Common myeloid progenitor, CD34-positive (primary cell): Measurements from ENCODE around the gene CDNF.
A peak's percentile ranks its signal among the peaks of the same experiment; 100 is the strongest.

Source experiments
- CTCF ChIA-PET: fragments of 350-600 bp; sonication (Branson Sonifier 250); formaldehyde crosslinking; loops from one replicate; lab custom pipeline; 2021; ENCODE audit warnings: antibody characterized with exemption; lab: Charles Lee
- POLR2A ChIA-PET: fragments of 350-600 bp; sonication (Branson Sonifier 250); formaldehyde crosslinking; loops from one replicate; lab custom pipeline; 2021; ENCODE audit warnings: antibody characterized with exemption; lab: Charles Lee
- DNase-seq, 3 donors: peaks; one replicate each; pipeline versions ENCODE4 v3.0.0 to v3.0.0-alpha.2; 2013
- H3K27ac ChIP-seq, 2 experiments: 1 replicate in 1 of 2; 2 replicates in 1 of 2; pipeline ENCODE4 v1.7.0; 2013; ENCODE audit warnings: inconsistent platforms in 2 of 2, low read length in 2 of 2, mild to moderate bottlenecking in 2 of 2, low read depth in 1 of 2, moderate library complexity in 1 of 2; ENCODE audit not compliant: severe bottlenecking in 2 of 2, insufficient read depth in 1 of 2, poor library complexity in 1 of 2
- H3K27me3 ChIP-seq, 5 experiments: replicated peaks in 2 of 5; 1 replicate in 3 of 5; 2 replicates in 2 of 5; pipeline versions ENCODE4 v1.6.1 to v1.7.0; 2013; ENCODE audit warnings: low read length in 4 of 5, mild to moderate bottlenecking in 2 of 5, moderate library complexity in 2 of 5, inconsistent platforms in 1 of 5; ENCODE audit not compliant: insufficient read depth in 5 of 5, control insufficient read depth in 4 of 5
- H3K36me3 ChIP-seq, 4 experiments: 1 replicate in 2 of 4; 2 replicates in 2 of 4; pipeline versions ENCODE4 v1.6.1 to v1.7.0; 2013; ENCODE audit warnings: low read length in 3 of 4, control low read depth in 1 of 4, mild to moderate bottlenecking in 1 of 4; ENCODE audit not compliant: control insufficient read depth in 4 of 4, insufficient read depth in 4 of 4
- H3K4me1 ChIP-seq, 4 experiments: 1 replicate in 3 of 4; 2 replicates in 1 of 4; pipeline versions ENCODE4 v1.6.1 to v1.7.1; 2013; ENCODE audit warnings: low read length in 3 of 4, mild to moderate bottlenecking in 3 of 4, control low read depth in 1 of 4, inconsistent platforms in 1 of 4, moderate library complexity in 1 of 4; ENCODE audit not compliant: control insufficient read depth in 4 of 4, insufficient read depth in 4 of 4; ENCODE audit errors: control extremely low read depth in 1 of 4
- H3K4me3 ChIP-seq, 7 experiments: 1 replicate in 4 of 7; 2 replicates in 3 of 7; pipeline versions ENCODE4 v1.5.1 to v1.7.0; 2013; ENCODE audit warnings: mild to moderate bottlenecking in 7 of 7, low read length in 6 of 7, moderate library complexity in 6 of 7, inconsistent platforms in 2 of 7, low read depth in 2 of 7, control low read depth in 1 of 7; ENCODE audit not compliant: insufficient read depth in 4 of 7, control insufficient read depth in 1 of 7; ENCODE audit errors: extremely low read depth in 1 of 7
- H3K9me3 ChIP-seq, 5 experiments: 1 replicate in 4 of 5; 2 replicates in 1 of 5; pipeline versions ENCODE4 v1.6.1 to v1.7.1; 2013; ENCODE audit warnings: low read length in 4 of 5, mild to moderate bottlenecking in 2 of 5, inconsistent platforms in 1 of 5, low read depth in 1 of 5, moderate library complexity in 1 of 5; ENCODE audit not compliant: control insufficient read depth in 4 of 5, insufficient read depth in 2 of 5; ENCODE audit errors: control extremely low read depth in 1 of 5
- WGBS: methylation state at CpG from one replicate; pipeline ENCODE4 v1.1.5; 2013; ENCODE audit not compliant: insufficient coverage; 5-methylcytosine and 5-hydroxymethylcytosine counted together

Gene CDNF

GRCh38 chr10:14843327-14843988 lies 5.6 kb upstream of the CDNF start:
- WGBS: 99% methylated on average over 12 of the region's 15 CpGs
- POLR2A ChIA-PET: no interaction called here
- Histone ChIP-seq H3K36me3 (peaks cover 20 to 57% (median 46%) of the 10 kb centered on the region in 4 experiments), H3K4me1 (peaks cover 2 to 9% (median 6%) of the 10 kb centered on the region in 4 experiments), H3K27me3 (no peaks in the 10 kb centered on the region), H3K9me3 (no peaks in the 10 kb centered on the region), H3K4me3 (no peak overlapping the region), H3K27ac (no peak overlapping the region)
- no peak for DNase-seq
- CTCF ChIA-PET: interaction anchor here (0.7 to 1.6 kb wide), 2 partner anchors 8 to 46 kb away, joined by 3 to 6 read pairs; no protein-coding TSS in a partner anchor

DNA sequence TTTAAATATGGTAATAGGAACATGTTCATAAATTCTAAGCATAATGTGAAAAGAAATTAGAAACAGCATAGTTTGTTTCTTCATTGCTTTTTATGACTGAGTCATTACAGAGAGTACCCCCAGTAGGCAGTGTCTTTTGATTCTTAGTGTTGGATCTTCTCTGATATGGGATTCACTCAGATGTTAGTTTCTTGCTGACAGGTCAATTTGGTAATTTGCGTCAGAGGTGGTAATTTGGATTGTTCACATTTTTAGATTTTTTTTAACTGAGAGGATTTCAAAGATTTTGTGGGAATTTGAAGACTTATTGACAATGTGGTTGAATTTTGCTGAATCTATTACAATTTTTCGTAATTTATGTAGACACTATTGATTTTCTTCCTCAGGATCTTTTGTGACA lies 2.3 kb upstream of the CDNF start:
- DNase-seq: no peak
- Histone ChIP-seq H3K4me1 (peaks cover 9 to 18% (median 16%) of the 10 kb centered on the region in 4 experiments), H3K36me3 (peaks cover 20 to 44% (median 37%) of the 10 kb centered on the region in 4 experiments), H3K27ac (no peak overlapping the region), H3K9me3 (no peaks in the 10 kb centered on the region), H3K4me3 (no peak overlapping the region), H3K27me3 (no peaks in the 10 kb centered on the region)
- ChIA-PET POLR2A (no interaction called here), CTCF (no interaction called here)
- WGBS: 83% methylated on average over 1 of the region's 2 CpGs

- Histone ChIP-seq H3K27ac (peak overlapping the region; percentile 84 to 93), H3K9me3 (no peaks in the 10 kb centered on the region), H3K4me3 (peak overlapping the region in 6 of 7 experiments; percentile 83 to 98 (median 94)), H3K4me1 (peaks cover 9 to 18% (median 16%) of the 10 kb centered on the region in 4 experiments), H3K36me3 (peaks cover 20 to 37% (median 32%) of the 10 kb centered on the region in 4 experiments), H3K27me3 (no peaks in the 10 kb centered on the region)
- ChIA-PET POLR2A (no interaction called here), CTCF (interaction anchor here (2.6 kb wide), 1 partner anchor 9 kb away, joined by 11 read pairs; no protein-coding TSS in a partner anchor)
- DNase-seq: no peak
- WGBS: 22% methylated on average over 13 of the region's 14 CpGs
Observed at GRCh38 chr10:14839305-14839695, 1.5 kb upstream of the CDNF start.

GRCh38 chr10:14838582-14839304 lies 906 bp upstream of the CDNF start:
- Histone ChIP-seq H3K36me3 (peaks cover 20 to 31% (median 29%) of the 10 kb centered on the region in 4 experiments), H3K4me1 (peaks cover 9 to 18% (median 16%) of the 10 kb centered on the region in 4 experiments), H3K9me3 (no peaks in the 10 kb centered on the region), H3K4me3 (peak overlapping the region; percentile 83 to 98 (median 95)), H3K27ac (peak overlapping the region; percentile 84 to 93), H3K27me3 (no peaks in the 10 kb centered on the region)
- ChIA-PET CTCF (interaction anchor here (1.1 to 3.0 kb wide), 4 partner anchors 9 to 302 kb away, joined by 3 to 17 read pairs (median 7); no protein-coding TSS in a partner anchor), POLR2A (interaction anchor here (1.1 kb wide), 1 partner anchor 39 kb away, joined by 3 read pairs; no protein-coding TSS in a partner anchor)
- DNase-seq: peak; percentile 14 to 59 (median 54)
- under 1% methylated on average over 51 of the region's 60 CpGs for WGBS

DNA sequence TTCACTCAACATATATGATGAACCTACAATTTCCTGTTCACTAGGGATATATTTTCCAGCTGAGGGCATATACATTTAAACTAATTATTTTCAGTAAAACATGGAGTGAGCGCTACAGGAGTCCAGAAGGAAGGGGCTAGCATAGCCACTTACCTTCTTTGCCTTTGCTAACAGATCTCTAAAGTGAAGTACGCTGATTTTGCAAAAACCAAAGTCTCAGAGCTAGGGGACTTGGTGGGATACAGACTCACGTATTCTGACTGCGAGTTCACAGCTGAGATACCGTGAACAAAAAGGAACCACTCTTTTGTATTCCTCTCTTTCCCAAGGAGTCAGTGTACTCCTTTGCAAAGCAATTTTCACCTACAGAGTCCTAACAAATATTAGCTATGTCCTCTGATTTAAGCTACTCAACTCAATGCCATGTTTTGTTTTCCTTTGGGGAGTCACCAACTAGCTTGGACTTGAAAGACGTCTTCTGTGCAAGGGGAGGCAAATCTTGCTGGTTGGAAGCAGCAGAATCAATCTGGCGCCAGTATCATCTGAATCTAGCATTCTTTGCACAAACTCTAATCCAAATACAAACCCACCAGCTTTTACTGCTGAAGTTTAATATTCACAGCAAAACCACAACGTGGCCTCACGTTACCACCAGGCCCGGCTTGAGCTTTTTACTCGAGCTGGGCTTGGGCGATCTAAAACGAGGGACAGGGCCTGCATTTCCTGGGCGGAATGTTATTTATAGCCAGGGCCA lies 657 bp downstream of the CDNF start:
- DNase-seq: no peak
- peaks cover 9 to 18% (median 16%) of the 10 kb centered on the region in 4 experiments for H3K4me1 ChIP-seq
- ChIA-PET POLR2A (interaction anchor here (0.6 kb wide), 3 partner anchors 30 to 343 kb away, joined by 3 to 6 read pairs (median 3); no protein-coding TSS in a partner anchor), CTCF (interaction anchor here (1.1 to 3.0 kb wide), 11 partner anchors 10 to 303 kb away, joined by 3 to 17 read pairs (median 3); no protein-coding TSS in a partner anchor)
- WGBS: 41% methylated on average over 10 of the region's 14 CpGs
- no peaks in the 10 kb centered on the region for H3K9me3 ChIP-seq
- peak overlapping the region; percentile 57 to 93 for H3K27ac ChIP-seq
- H3K27me3 ChIP-seq: no peaks in the 10 kb centered on the region
- peaks cover 11 to 16% (median 14%) of the 10 kb centered on the region in 4 experiments for H3K36me3 ChIP-seq
- H3K4me3 ChIP-seq: peak overlapping the region; percentile 83 to 98 (median 95)

DNA sequence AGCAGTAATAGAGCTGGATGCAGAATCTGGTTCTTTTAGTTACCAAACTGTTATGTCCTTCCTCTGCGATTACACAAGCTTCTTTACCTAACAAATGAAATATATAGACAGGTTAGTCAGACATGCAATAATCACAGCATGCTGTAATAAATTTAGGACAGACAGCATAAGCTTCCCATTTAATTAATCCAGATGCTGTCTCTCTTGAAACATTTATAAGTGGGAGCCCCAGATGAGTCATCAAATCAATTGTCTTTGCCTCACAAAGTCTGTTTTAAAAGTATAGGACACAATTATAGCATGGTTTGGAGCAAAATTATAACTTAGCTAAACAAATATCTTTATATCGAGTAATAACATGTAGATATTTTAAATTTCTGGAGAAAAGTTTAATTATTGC lies 1.6 kb downstream of the CDNF start:
- WGBS: no CpG with 5 or more reads among the region's 2 CpGs
- Histone ChIP-seq H3K9me3 (no peaks in the 10 kb centered on the region), H3K27me3 (no peaks in the 10 kb centered on the region), H3K36me3 (peaks cover 2 to 6% (median 5%) of the 10 kb centered on the region in 4 experiments), H3K27ac (no peak overlapping the region), H3K4me1 (peaks cover 9 to 18% (median 16%) of the 10 kb centered on the region in 4 experiments), H3K4me3 (no peak overlapping the region)
- ChIA-PET POLR2A (no interaction called here), CTCF (interaction anchor here (1.1 to 3.0 kb wide), 5 partner anchors 9 to 299 kb away, joined by 3 to 17 read pairs (median 4); no protein-coding TSS in a partner anchor)
- no peak for DNase-seq
